Panc1 (cell line): ENCODE data around the gene CBX7. TPM values are rescaled to one million over a fixed set of nuclear protein-coding genes. Genes with fewer than 3 reads are reported as not detected.

Experiments used
- ATAC-seq: fragments of 200-7000 bp; cut with Tn5 transposase; 2 replicates; pipeline ENCODE4 v1.9.1; 2020; ENCODE audit warnings: mild to moderate bottlenecking, moderate library complexity
- BruUV-seq: library from RNA; stranded (reverse); fragments of 400-500 nt; replicated peaks from 2 replicates; lab custom pipeline; 2021; lab: Mats Ljungman, UMichigan
- CTCF ChIA-PET: fragments of 300-600 bp; sonication (Branson Sonifier 250); formaldehyde crosslinking; loops from one replicate; lab custom pipeline; 2022; ENCODE audit warnings: antibody characterized with exemption; lab: Charles Lee
- POLR2A ChIA-PET: fragments of 300-600 bp; sonication (Branson Sonifier 250); formaldehyde crosslinking; loops from one replicate; lab custom pipeline; 2022; ENCODE audit warnings: antibody characterized with exemption; lab: Charles Lee
- DNase-seq: peaks from one replicate; pipeline ENCODE4 v3.0.0-alpha.2; 2010; ENCODE audit warnings: low read depth, low spot score
- H3K27ac ChIP-seq: 2 replicates; pipeline ENCODE4 v1.5.1; 2011; ENCODE audit warnings: mild to moderate bottlenecking, low read length, inconsistent platforms
- H3K27me3 ChIP-seq: fragments of 200-500 bp; sonication (Bioruptor generic); 2 replicates; pipeline ENCODE4 v1.6.0; 2014; ENCODE audit warnings: low read length, inconsistent platforms; ENCODE audit not compliant: control insufficient read depth, insufficient read depth
- H3K36me3 ChIP-seq: fragments of 200-500 bp; sonication (Bioruptor generic); 2 replicates; pipeline ENCODE4 v1.5.1; 2014; ENCODE audit warnings: inconsistent platforms, mild to moderate bottlenecking, low read length, moderate library complexity; ENCODE audit not compliant: control insufficient read depth, insufficient read depth
- H3K4me1 ChIP-seq: 2 replicates; pipeline ENCODE4 v1.5.1; 2011; ENCODE audit warnings: inconsistent platforms, mild to moderate bottlenecking, low read length, moderate library complexity; ENCODE audit not compliant: control insufficient read depth, insufficient read depth
- H3K4me3 ChIP-seq, 2 experiments: 2 replicates each; pipeline ENCODE4 v1.5.1; 2011 to 2012; ENCODE audit warnings: low read depth in 2 of 2, low read length in 2 of 2, mild to moderate bottlenecking in 2 of 2, inconsistent platforms in 1 of 2, moderate library complexity in 1 of 2
- H3K9me3 ChIP-seq: fragments of 200-500 bp; sonication (Bioruptor generic); 2 replicates; pipeline ENCODE4 v1.5.1; 2014; ENCODE audit warnings: low read depth, mild to moderate bottlenecking, inconsistent platforms, low read length, moderate library complexity; ENCODE audit not compliant: control insufficient read depth, insufficient read depth
- POLR2AphosphoS5 ChIP-seq: IDR thresholded peaks from 2 replicates; pipeline ENCODE4 v1.6.1; 2012; ENCODE audit warnings: mild to moderate bottlenecking, low read depth, low read length, moderate library complexity
- SIN3A ChIP-seq: IDR thresholded peaks from 2 replicates; pipeline ENCODE4 v1.6.1; 2012; ENCODE audit warnings: low read depth, mild to moderate bottlenecking, low read length, moderate library complexity, borderline replicate concordance; ENCODE audit not compliant: insufficient read depth
- TCF7L2 ChIP-seq: IDR thresholded peaks from 2 replicates; pipeline ENCODE4 v1.6.1; 2011; ENCODE audit warnings: mild to moderate bottlenecking, low read depth, low read length, inconsistent platforms
- in situ Hi-C: cut with HindIII; loops from 2 replicates; pipeline ENCODE4 v1.10.0; 2016; ENCODE audit warnings: low sequenced_read_pairs, low pct_unique_long_range_greater_than_20kb
- intact Hi-C: fragments of 100-400 bp; cut with micrococcal nuclease; formaldehyde crosslinking; loops from one replicate; pipeline ENCODE4 v1.10.0; 2022; ENCODE audit not compliant: unreplicated experiment
- total RNA-seq: library from RNA; stranded (reverse); gene quantifications from one replicate; pipeline ENCODE4 v1.2.1, GENCODE V29; 2021; ENCODE audit not compliant: unreplicated experiment
- TF ChIP-seq, protein P1 (sequence below), 2 experiments: IDR thresholded peaks; 2 replicates each; pipeline ENCODE4 v1.6.1; 2011 to 2012; ENCODE audit warnings: low read depth in 2 of 2, control low read depth in 1 of 2, low read length in 1 of 2, mild to moderate bottlenecking in 1 of 2, moderate library complexity in 1 of 2; ENCODE audit not compliant: insufficient read depth in 1 of 2
- TF ChIP-seq, protein P2 (sequence below): fragments of 450-650 bp; IDR thresholded peaks from 2 replicates; pipeline ENCODE4 v1.5.1; 2017; ENCODE audit warnings: mild to moderate bottlenecking

Gene CBX7
- total RNA-seq, 1 experiment from 2014 or later = 14.5 TPM

DNA sequence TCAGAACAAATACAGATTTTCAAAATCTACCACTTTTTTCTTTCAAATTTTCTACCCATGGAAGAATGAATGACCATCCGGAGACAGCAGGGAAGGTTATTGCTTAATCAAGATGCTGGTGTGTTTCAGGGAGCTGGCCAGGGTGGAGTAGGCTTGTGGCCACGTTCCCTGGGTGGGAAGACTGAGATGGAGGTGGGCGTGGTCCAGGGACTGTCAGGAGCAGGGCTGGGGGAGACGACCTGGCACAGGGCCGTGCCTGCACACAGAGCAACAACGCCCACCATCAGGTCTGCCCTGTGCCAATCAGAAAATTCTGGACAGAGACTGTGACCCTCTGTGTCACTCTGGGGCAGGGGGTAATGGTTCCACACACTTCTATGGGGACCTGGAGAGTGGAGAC lies 62.6 kb downstream of the CBX7 start:
- POLR2A ChIA-PET = no interaction called here
- intact Hi-C loops = no loop called here
- CTCF ChIA-PET = interaction anchor here (0.7 kb wide), 1 partner anchor 45 kb away, joined by 3 read pairs; no protein-coding TSS in a partner anchor
- BruUV-seq = no TSS peak
- TF ChIP-seq, protein P1, sequence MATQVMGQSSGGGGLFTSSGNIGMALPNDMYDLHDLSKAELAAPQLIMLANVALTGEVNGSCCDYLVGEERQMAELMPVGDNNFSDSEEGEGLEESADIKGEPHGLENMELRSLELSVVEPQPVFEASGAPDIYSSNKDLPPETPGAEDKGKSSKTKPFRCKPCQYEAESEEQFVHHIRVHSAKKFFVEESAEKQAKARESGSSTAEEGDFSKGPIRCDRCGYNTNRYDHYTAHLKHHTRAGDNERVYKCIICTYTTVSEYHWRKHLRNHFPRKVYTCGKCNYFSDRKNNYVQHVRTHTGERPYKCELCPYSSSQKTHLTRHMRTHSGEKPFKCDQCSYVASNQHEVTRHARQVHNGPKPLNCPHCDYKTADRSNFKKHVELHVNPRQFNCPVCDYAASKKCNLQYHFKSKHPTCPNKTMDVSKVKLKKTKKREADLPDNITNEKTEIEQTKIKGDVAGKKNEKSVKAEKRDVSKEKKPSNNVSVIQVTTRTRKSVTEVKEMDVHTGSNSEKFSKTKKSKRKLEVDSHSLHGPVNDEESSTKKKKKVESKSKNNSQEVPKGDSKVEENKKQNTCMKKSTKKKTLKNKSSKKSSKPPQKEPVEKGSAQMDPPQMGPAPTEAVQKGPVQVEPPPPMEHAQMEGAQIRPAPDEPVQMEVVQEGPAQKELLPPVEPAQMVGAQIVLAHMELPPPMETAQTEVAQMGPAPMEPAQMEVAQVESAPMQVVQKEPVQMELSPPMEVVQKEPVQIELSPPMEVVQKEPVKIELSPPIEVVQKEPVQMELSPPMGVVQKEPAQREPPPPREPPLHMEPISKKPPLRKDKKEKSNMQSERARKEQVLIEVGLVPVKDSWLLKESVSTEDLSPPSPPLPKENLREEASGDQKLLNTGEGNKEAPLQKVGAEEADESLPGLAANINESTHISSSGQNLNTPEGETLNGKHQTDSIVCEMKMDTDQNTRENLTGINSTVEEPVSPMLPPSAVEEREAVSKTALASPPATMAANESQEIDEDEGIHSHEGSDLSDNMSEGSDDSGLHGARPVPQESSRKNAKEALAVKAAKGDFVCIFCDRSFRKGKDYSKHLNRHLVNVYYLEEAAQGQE (IDR thresholded peaks at IDR 0.05; ENCODE audit: insufficient read depth in 1 of 2, low read depth in 2 of 2, low read length in 1 of 2) = no peak
- TF ChIP-seq POLR2AphosphoS5 (no peak), SIN3A (no peak), TCF7L2 (no peak)
- TF ChIP-seq, protein P2, sequence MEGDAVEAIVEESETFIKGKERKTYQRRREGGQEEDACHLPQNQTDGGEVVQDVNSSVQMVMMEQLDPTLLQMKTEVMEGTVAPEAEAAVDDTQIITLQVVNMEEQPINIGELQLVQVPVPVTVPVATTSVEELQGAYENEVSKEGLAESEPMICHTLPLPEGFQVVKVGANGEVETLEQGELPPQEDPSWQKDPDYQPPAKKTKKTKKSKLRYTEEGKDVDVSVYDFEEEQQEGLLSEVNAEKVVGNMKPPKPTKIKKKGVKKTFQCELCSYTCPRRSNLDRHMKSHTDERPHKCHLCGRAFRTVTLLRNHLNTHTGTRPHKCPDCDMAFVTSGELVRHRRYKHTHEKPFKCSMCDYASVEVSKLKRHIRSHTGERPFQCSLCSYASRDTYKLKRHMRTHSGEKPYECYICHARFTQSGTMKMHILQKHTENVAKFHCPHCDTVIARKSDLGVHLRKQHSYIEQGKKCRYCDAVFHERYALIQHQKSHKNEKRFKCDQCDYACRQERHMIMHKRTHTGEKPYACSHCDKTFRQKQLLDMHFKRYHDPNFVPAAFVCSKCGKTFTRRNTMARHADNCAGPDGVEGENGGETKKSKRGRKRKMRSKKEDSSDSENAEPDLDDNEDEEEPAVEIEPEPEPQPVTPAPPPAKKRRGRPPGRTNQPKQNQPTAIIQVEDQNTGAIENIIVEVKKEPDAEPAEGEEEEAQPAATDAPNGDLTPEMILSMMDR = no peak
- Histone ChIP-seq H3K27me3 (no peaks in the 10 kb centered on the region), H3K36me3 (no peaks in the 10 kb centered on the region), H3K4me3 (no peak overlapping the region), H3K4me1 (no peaks in the 10 kb centered on the region), H3K27ac (no peak overlapping the region), H3K9me3 (no peaks in the 10 kb centered on the region)
- DNase-seq (no peak), ATAC-seq (no peak)
- in situ Hi-C loops = no loop called here

DNA sequence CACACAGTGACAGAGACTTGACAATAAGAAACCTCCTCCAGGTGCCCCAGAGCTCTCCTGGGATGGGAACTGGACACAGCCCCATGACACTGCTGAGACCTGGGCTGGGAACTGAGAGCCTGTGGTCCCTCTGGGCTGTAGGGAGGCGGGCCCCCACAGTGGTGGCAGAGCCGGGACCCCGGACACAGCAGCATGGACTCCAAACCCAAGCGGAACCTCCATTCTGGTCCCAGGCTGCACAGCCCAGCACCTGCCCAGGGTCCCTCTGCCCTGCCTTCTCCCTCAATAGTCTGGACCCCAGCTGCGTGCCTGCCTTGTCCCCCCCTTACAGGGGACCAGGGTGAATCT lies 63.8 kb downstream of the CBX7 start:
- no peak overlapping the region for H3K27ac ChIP-seq
- DNase-seq (no peak), ATAC-seq (no peak)
- POLR2A ChIA-PET = no interaction called here
- BruUV-seq = no TSS peak
- intact Hi-C loops = no loop called here
- H3K4me3 ChIP-seq = no peak overlapping the region
- H3K27me3 ChIP-seq = no peaks in the 10 kb centered on the region
- no peaks in the 10 kb centered on the region for H3K4me1 ChIP-seq
- TF ChIP-seq SIN3A (no peak), TCF7L2 (no peak), POLR2AphosphoS5 (no peak)
- TF ChIP-seq, protein P1 (IDR thresholded peaks at IDR 0.05; ENCODE audit: insufficient read depth in 1 of 2, low read depth in 2 of 2, low read length in 1 of 2) = no peak
- TF ChIP-seq, protein P2 = no peak
- H3K9me3 ChIP-seq = no peaks in the 10 kb centered on the region
- in situ Hi-C loops = no loop called here
- CTCF ChIA-PET = no interaction called here
- no peaks in the 10 kb centered on the region for H3K36me3 ChIP-seq
